Measurements from ENCODE around the gene NEK1. TPM values are rescaled to one million over a fixed set of nuclear protein-coding genes. Genes with fewer than 3 reads are reported as not detected.

NEK1 gene
- polyA plus RNA-seq, 1 donor from 2014 or later = 17.1 TPM

DNA sequence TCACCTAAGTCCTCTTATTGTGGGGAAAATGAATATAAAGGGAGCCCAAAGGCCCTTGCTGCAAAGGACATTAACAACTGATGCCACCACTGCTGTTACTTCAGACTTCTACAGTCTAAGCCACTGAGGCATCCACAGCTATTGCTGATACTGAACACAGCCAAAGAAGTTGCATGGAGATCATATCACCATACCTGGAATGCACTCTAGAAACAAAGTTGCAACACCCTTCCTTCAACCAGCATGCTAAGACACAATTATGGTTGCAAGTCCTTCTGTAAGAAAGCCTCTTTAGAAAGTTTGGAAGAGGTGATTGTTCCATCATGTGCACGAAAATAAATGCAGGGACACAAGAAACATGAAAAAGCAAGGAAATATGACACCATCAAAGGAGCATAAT, 236.0 kb downstream of the NEK1 start:
- no peak overlapping the region for H3K9ac ChIP-seq (ENCODE audit: low read length)
- no peaks in the 10 kb centered on the region for H4K20me1 ChIP-seq (ENCODE audit: insufficient read depth)
- no peaks in the 10 kb centered on the region for H3K79me2 ChIP-seq (replicated peaks; ENCODE audit: insufficient read depth, low read length)
- no peak overlapping the region for H3K4me2 ChIP-seq (ENCODE audit: low read length)
- no peaks in the 10 kb centered on the region for H3K9me2 ChIP-seq (ENCODE audit: insufficient read depth, low read length)
- no peak overlapping the region for H3K4me3 ChIP-seq (ENCODE audit: low read length)
- TF ChIP-seq EZH2 (IDR thresholded peaks at IDR 0.05; ENCODE audit: borderline replicate concordance, insufficient read depth, low read length, poor library complexity, severe bottlenecking) = no peak
- no peak for TF ChIP-seq TAF1 (IDR thresholded peaks at IDR 0.05; ENCODE audit: low read depth)
- no peak for TF ChIP-seq POLR2AphosphoS5 (IDR thresholded peaks at IDR 0.05)
- TF ChIP-seq, protein P1, sequence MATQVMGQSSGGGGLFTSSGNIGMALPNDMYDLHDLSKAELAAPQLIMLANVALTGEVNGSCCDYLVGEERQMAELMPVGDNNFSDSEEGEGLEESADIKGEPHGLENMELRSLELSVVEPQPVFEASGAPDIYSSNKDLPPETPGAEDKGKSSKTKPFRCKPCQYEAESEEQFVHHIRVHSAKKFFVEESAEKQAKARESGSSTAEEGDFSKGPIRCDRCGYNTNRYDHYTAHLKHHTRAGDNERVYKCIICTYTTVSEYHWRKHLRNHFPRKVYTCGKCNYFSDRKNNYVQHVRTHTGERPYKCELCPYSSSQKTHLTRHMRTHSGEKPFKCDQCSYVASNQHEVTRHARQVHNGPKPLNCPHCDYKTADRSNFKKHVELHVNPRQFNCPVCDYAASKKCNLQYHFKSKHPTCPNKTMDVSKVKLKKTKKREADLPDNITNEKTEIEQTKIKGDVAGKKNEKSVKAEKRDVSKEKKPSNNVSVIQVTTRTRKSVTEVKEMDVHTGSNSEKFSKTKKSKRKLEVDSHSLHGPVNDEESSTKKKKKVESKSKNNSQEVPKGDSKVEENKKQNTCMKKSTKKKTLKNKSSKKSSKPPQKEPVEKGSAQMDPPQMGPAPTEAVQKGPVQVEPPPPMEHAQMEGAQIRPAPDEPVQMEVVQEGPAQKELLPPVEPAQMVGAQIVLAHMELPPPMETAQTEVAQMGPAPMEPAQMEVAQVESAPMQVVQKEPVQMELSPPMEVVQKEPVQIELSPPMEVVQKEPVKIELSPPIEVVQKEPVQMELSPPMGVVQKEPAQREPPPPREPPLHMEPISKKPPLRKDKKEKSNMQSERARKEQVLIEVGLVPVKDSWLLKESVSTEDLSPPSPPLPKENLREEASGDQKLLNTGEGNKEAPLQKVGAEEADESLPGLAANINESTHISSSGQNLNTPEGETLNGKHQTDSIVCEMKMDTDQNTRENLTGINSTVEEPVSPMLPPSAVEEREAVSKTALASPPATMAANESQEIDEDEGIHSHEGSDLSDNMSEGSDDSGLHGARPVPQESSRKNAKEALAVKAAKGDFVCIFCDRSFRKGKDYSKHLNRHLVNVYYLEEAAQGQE (IDR thresholded peaks at IDR 0.05; ENCODE audit: borderline replicate concordance) = no peak
- no peak for TF ChIP-seq MXI1 (conservative IDR thresholded peaks at IDR 0.05; ENCODE audit: poor library complexity, severe bottlenecking)
- no peak for TF ChIP-seq SMC3 (conservative IDR thresholded peaks at IDR 0.05; ENCODE audit: poor library complexity)
- no peak for TF ChIP-seq EP300 (conservative IDR thresholded peaks at IDR 0.05; ENCODE audit: poor library complexity, severe bottlenecking)
- TF ChIP-seq RAD21 (conservative IDR thresholded peaks at IDR 0.05) = no peak
- TF ChIP-seq, protein P2, sequence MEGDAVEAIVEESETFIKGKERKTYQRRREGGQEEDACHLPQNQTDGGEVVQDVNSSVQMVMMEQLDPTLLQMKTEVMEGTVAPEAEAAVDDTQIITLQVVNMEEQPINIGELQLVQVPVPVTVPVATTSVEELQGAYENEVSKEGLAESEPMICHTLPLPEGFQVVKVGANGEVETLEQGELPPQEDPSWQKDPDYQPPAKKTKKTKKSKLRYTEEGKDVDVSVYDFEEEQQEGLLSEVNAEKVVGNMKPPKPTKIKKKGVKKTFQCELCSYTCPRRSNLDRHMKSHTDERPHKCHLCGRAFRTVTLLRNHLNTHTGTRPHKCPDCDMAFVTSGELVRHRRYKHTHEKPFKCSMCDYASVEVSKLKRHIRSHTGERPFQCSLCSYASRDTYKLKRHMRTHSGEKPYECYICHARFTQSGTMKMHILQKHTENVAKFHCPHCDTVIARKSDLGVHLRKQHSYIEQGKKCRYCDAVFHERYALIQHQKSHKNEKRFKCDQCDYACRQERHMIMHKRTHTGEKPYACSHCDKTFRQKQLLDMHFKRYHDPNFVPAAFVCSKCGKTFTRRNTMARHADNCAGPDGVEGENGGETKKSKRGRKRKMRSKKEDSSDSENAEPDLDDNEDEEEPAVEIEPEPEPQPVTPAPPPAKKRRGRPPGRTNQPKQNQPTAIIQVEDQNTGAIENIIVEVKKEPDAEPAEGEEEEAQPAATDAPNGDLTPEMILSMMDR (IDR thresholded peaks at IDR 0.05; ENCODE audit: poor library complexity, severe bottlenecking) = no peak
- H2AFZ ChIP-seq (ENCODE audit: low read depth, low read length) = no peak overlapping the region
- no peaks in the 10 kb centered on the region for H3F3A ChIP-seq (ENCODE audit: insufficient read depth, low read length, poor library complexity, severe bottlenecking)
- no peaks in the 10 kb centered on the region for H3K27me3 ChIP-seq (ENCODE audit: insufficient read depth, low read depth, low read length)
- H3K9me3 ChIP-seq (ENCODE audit: low read length) = no peaks in the 10 kb centered on the region
- H3K36me3 ChIP-seq (ENCODE audit: insufficient read depth, low read length) = no peaks in the 10 kb centered on the region
- H3K27ac ChIP-seq (ENCODE audit: low read length) = no peak overlapping the region

DNA sequence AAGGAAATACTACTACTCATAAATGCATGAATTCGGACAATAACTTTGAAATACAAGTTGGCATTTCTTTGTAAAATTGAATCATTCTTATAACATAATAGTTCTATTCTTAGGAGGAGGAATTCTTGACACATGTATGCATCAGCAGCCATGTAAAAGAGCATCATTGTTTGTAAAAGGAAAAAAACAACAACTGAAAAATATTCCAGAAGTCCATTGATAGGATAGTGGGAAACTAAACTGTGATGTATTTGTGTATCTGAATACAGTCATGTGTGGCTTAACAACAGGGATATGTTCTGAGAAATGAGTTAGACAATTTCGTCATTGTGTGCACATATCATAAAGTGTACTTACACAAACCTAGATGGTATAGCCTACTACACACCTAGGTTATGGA, 239.6 kb downstream of the NEK1 start:
- H3K79me2 ChIP-seq (replicated peaks; ENCODE audit: insufficient read depth, low read length) = no peaks in the 10 kb centered on the region
- no peaks in the 10 kb centered on the region for H3K9me3 ChIP-seq (ENCODE audit: low read length)
- no peaks in the 10 kb centered on the region for H4K20me1 ChIP-seq (ENCODE audit: insufficient read depth)

More for the DNA sequence above, 239.6 kb downstream of the NEK1 start:
- H3K4me3 ChIP-seq (ENCODE audit: low read length) = no peak overlapping the region
- TF ChIP-seq, protein P1 (IDR thresholded peaks at IDR 0.05; ENCODE audit: borderline replicate concordance) = no peak
- TF ChIP-seq TAF1 (IDR thresholded peaks at IDR 0.05; ENCODE audit: low read depth) (no peak), SMC3 (conservative IDR thresholded peaks at IDR 0.05; ENCODE audit: poor library complexity) (no peak), EZH2 (IDR thresholded peaks at IDR 0.05; ENCODE audit: borderline replicate concordance, insufficient read depth, low read length, poor library complexity, severe bottlenecking) (no peak), POLR2AphosphoS5 (IDR thresholded peaks at IDR 0.05) (no peak)
- H2AFZ ChIP-seq (ENCODE audit: low read depth, low read length) = no peak overlapping the region
- H3K9ac ChIP-seq (ENCODE audit: low read length) = no peak overlapping the region
- no peaks in the 10 kb centered on the region for H3K36me3 ChIP-seq (ENCODE audit: insufficient read depth, low read length)
- no peaks in the 10 kb centered on the region for H3K9me2 ChIP-seq (ENCODE audit: insufficient read depth, low read length)
- no peaks in the 10 kb centered on the region for H3F3A ChIP-seq (ENCODE audit: insufficient read depth, low read length, poor library complexity, severe bottlenecking)
- H3K4me2 ChIP-seq (ENCODE audit: low read length) = no peak overlapping the region
- no peak overlapping the region for H3K27ac ChIP-seq (ENCODE audit: low read length)
- H3K27me3 ChIP-seq (ENCODE audit: insufficient read depth, low read depth, low read length) = no peaks in the 10 kb centered on the region
